ENCODE measurements around the gene MB.

- TF ChIP-seq REST (IDR thresholded peaks at IDR 0.05; ENCODE audit: insufficient read depth in 1 of 2, low read depth in 2 of 2, low read length in 2 of 2) (no peak), POLR2AphosphoS5 (IDR thresholded peaks at IDR 0.05; ENCODE audit: low read depth, low read length) (no peak)
These were observed 29.2 kb downstream of the MB start for GRCh38 chr22:35587896-35588295.
